Liver (tissue), 3 donors: Measurements from ENCODE around the gene CELF2.

Experiments
- GABPA ChIP-seq, 2 donors: IDR thresholded peaks in 1 of 2; conservative IDR thresholded peaks in 1 of 2; 2 replicates each; pipeline ENCODE4 v1.6.1; 2016; ENCODE audit warnings: antibody characterized with exemption in 2 of 2, mild to moderate bottlenecking in 1 of 2, moderate library complexity in 1 of 2
- RAD21 ChIP-seq, 2 donors: IDR thresholded peaks; 2 replicates each; pipeline ENCODE4 v1.6.1; 2016; ENCODE audit warnings: antibody characterized with exemption in 2 of 2, mild to moderate bottlenecking in 2 of 2
- REST ChIP-seq: IDR thresholded peaks from 2 replicates; pipeline ENCODE4 v1.6.1; 2016; ENCODE audit warnings: antibody characterized with exemption, mild to moderate bottlenecking
- RXRA ChIP-seq, 2 donors: IDR thresholded peaks; 2 replicates each; pipeline ENCODE4 v1.6.1; 2017 to 2018; ENCODE audit warnings: antibody characterized with exemption in 2 of 2, mild to moderate bottlenecking in 1 of 2
- YY1 ChIP-seq: IDR thresholded peaks from 2 replicates; pipeline ENCODE4 v1.6.1; 2016; ENCODE audit warnings: antibody characterized with exemption, mild to moderate bottlenecking
- TF ChIP-seq, protein P1 (sequence below): fragments of 150-350 bp; IDR thresholded peaks from 2 replicates; pipeline ENCODE4 v1.5.1; 2017; ENCODE audit warnings: improper control_type of control experiment, low read depth, low read length; ENCODE audit not compliant: missing input control
- TF ChIP-seq, protein P2 (sequence below): IDR thresholded peaks from 2 replicates; pipeline ENCODE4 v1.6.1; 2016; ENCODE audit warnings: antibody characterized with exemption
- donor health status: healthy.
- donor health status: healthy.

DNA sequence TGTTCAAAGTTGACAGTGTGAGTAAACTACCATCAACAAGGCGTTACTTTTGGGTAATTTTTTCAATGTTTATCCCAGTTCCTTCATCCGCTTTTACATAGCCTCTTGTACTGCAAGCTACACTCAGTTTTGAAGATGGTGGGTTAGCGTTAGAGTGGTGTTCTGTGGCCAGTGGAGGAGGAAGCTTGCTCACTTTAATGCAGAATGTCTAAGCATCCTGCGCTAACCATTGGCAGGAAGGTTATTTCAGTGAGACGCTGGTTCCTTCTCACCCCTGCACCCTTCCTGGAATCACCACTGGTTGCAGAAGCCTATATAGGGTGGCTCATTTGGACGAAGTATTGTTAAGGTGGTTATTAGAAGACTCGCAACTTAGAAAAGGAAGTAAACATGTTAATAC, 159.1 kb downstream of the CELF2 start:
- TF ChIP-seq, protein P1, sequence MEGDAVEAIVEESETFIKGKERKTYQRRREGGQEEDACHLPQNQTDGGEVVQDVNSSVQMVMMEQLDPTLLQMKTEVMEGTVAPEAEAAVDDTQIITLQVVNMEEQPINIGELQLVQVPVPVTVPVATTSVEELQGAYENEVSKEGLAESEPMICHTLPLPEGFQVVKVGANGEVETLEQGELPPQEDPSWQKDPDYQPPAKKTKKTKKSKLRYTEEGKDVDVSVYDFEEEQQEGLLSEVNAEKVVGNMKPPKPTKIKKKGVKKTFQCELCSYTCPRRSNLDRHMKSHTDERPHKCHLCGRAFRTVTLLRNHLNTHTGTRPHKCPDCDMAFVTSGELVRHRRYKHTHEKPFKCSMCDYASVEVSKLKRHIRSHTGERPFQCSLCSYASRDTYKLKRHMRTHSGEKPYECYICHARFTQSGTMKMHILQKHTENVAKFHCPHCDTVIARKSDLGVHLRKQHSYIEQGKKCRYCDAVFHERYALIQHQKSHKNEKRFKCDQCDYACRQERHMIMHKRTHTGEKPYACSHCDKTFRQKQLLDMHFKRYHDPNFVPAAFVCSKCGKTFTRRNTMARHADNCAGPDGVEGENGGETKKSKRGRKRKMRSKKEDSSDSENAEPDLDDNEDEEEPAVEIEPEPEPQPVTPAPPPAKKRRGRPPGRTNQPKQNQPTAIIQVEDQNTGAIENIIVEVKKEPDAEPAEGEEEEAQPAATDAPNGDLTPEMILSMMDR, result no peak
- TF ChIP-seq REST (no peak), GABPA (IDR thresholded peaks at IDR 0.05 in 1 of 2, conservative IDR thresholded peaks at IDR 0.05 in 1 of 2) (no peak), RAD21 (IDR thresholded peaks at IDR 0.05) (no peak), RXRA (IDR thresholded peaks at IDR 0.05) (no peak), YY1 (no peak)
- TF ChIP-seq, protein P2, sequence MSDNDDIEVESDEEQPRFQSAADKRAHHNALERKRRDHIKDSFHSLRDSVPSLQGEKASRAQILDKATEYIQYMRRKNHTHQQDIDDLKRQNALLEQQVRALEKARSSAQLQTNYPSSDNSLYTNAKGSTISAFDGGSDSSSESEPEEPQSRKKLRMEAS, result no peak
